ENCODE measurements around the gene EGFR. TPM values are rescaled to one million over a fixed set of nuclear protein-coding genes. Genes with fewer than 3 reads are reported as not detected.

EGFR gene
- total and polyA plus RNA-seq, 2 donors (not counting 3 experiments of a cell fraction or from before 2014, with no cell fraction given): 1.5 to 4.1 TPM

- H3K4me2 ChIP-seq (ENCODE audit: insufficient read depth, low read length): no peak overlapping the region
- FAIRE-seq: no peak
- no peaks in the 10 kb centered on the region for H3K9me3 ChIP-seq (replicated peaks; ENCODE audit: control insufficient read depth, insufficient read depth, low read length)
- no peaks in the 10 kb centered on the region for H3K9me1 ChIP-seq (replicated peaks; ENCODE audit: control insufficient read depth, extremely low read depth, insufficient read depth, low read length)
- intact Hi-C loops (cut with micrococcal nuclease) (no loop called here), dilution Hi-C loops (cut with MboI; ENCODE audit: extremely low pct_ligation_motif_present, low sequenced_read_pairs) (no loop called here)
- peaks cover 3% of the 10 kb centered on the region for H3K4me1 ChIP-seq (ENCODE audit: control insufficient read depth, extremely low read depth, insufficient read depth, low read length)
- H2AFZ ChIP-seq (ENCODE audit: low read depth, low read length): no peak overlapping the region
- no TSS peak for BruUV-seq (replicated peaks)
- H3K9ac ChIP-seq (replicated peaks; ENCODE audit: extremely low read depth, insufficient read depth, low read length): no peak overlapping the region
- ChIA-PET CTCF (interaction anchor here (0.6 to 1.9 kb wide), 2 partner anchors 31 to 78 kb away, joined by 3 to 6 read pairs; no protein-coding TSS in a partner anchor), POLR2A (no interaction called here)
- no peaks in the 10 kb centered on the region for H4K20me1 ChIP-seq (replicated peaks; ENCODE audit: control insufficient read depth, extremely low read depth, insufficient read depth, low read length)
- DNase-seq (ENCODE audit: low read depth, low spot score): no peak
- no peak overlapping the region for H3K27ac ChIP-seq (ENCODE audit: insufficient read depth, low read depth, low read length)
- no peak overlapping the region for H3K4me3 ChIP-seq (replicated peaks in 1 of 3; ENCODE audit: insufficient read depth in 1 of 3, low read depth in 1 of 3, low read length in 3 of 3)
- H3K36me3 ChIP-seq (ENCODE audit: control insufficient read depth in 2 of 2, extremely low read depth in 1 of 2, insufficient read depth in 2 of 2, low read length in 2 of 2): no peaks in the 10 kb centered on the region
- no peaks in the 10 kb centered on the region for H3K27me3 ChIP-seq (ENCODE audit: control insufficient read depth in 2 of 2, insufficient read depth in 2 of 2, low read length in 2 of 2)
- TF ChIP-seq, protein P1, sequence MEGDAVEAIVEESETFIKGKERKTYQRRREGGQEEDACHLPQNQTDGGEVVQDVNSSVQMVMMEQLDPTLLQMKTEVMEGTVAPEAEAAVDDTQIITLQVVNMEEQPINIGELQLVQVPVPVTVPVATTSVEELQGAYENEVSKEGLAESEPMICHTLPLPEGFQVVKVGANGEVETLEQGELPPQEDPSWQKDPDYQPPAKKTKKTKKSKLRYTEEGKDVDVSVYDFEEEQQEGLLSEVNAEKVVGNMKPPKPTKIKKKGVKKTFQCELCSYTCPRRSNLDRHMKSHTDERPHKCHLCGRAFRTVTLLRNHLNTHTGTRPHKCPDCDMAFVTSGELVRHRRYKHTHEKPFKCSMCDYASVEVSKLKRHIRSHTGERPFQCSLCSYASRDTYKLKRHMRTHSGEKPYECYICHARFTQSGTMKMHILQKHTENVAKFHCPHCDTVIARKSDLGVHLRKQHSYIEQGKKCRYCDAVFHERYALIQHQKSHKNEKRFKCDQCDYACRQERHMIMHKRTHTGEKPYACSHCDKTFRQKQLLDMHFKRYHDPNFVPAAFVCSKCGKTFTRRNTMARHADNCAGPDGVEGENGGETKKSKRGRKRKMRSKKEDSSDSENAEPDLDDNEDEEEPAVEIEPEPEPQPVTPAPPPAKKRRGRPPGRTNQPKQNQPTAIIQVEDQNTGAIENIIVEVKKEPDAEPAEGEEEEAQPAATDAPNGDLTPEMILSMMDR (IDR thresholded peaks at IDR 0.05; ENCODE audit: extremely low read depth in 1 of 2, insufficient read depth in 1 of 2, low read depth in 1 of 2, low read length in 2 of 2): no peak
- H3K79me2 ChIP-seq (ENCODE audit: control insufficient read depth, insufficient read depth, low read length): no peaks in the 10 kb centered on the region
These were observed 158.9 kb downstream of the EGFR start for GRCh38 chr7:55177589-55178261.

DNA sequence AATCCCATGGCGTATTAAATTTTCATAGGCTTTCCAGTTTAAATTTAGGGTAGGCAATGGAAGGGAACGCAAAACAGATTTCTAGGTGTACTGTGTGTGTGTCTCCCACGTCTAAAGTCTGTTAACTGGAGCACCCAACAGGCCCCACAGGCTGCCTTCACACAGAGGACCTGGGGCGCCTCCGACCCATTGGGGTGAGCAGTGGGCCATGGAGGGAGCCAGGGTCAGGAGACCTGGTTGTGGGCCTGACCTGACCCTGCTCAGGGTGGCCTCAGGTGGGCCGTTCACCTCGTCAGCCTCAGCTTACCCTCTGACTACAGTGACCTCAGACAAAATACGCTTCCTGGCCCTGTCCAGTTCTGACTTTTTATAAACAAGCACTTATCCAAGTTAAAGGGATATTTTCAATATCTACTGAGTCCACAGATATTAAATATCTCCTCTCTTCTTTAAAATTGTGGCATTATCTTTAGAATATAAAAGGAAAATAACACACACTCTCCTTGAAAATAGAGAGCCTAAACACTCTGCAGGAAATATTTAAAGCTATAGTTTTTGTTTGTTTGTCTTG, 159.6 kb downstream of the EGFR start:
- BruUV-seq (replicated peaks): no TSS peak
- DNase-seq (ENCODE audit: low read depth, low spot score) (no peak), FAIRE-seq (no peak)
- Histone ChIP-seq H3K9me3 (replicated peaks; ENCODE audit: control insufficient read depth, insufficient read depth, low read length) (no peaks in the 10 kb centered on the region), H3K27ac (ENCODE audit: insufficient read depth, low read depth, low read length) (no peak overlapping the region), H3K9me1 (replicated peaks; ENCODE audit: control insufficient read depth, extremely low read depth, insufficient read depth, low read length) (no peaks in the 10 kb centered on the region), H2AFZ (ENCODE audit: low read depth, low read length) (no peak overlapping the region), H3K79me2 (ENCODE audit: control insufficient read depth, insufficient read depth, low read length) (no peaks in the 10 kb centered on the region), H4K20me1 (replicated peaks; ENCODE audit: control insufficient read depth, extremely low read depth, insufficient read depth, low read length) (no peaks in the 10 kb centered on the region), H3K9ac (replicated peaks; ENCODE audit: extremely low read depth, insufficient read depth, low read length) (no peak overlapping the region), H3K27me3 (ENCODE audit: control insufficient read depth in 2 of 2, insufficient read depth in 2 of 2, low read length in 2 of 2) (no peaks in the 10 kb centered on the region), H3K36me3 (ENCODE audit: control insufficient read depth in 2 of 2, extremely low read depth in 1 of 2, insufficient read depth in 2 of 2, low read length in 2 of 2) (no peaks in the 10 kb centered on the region), H3K4me2 (ENCODE audit: insufficient read depth, low read length) (no peak overlapping the region), H3K4me3 (replicated peaks in 1 of 3; ENCODE audit: insufficient read depth in 1 of 3, low read depth in 1 of 3, low read length in 3 of 3) (no peak overlapping the region), H3K4me1 (ENCODE audit: control insufficient read depth, extremely low read depth, insufficient read depth, low read length) (peaks cover 3% of the 10 kb centered on the region)
- no peak for TF ChIP-seq FOS (IDR thresholded peaks at IDR 0.05; ENCODE audit: borderline replicate concordance, insufficient read depth, low read length)
- TF ChIP-seq GATA2 (IDR thresholded peaks at IDR 0.05; ENCODE audit: insufficient read depth, insufficient read length, low read depth, low read length): no peak
- TF ChIP-seq EZH2 (IDR thresholded peaks at IDR 0.05; ENCODE audit: borderline replicate concordance, low read depth, low read length, severe bottlenecking): no peak
- TF ChIP-seq MYC (IDR thresholded peaks at IDR 0.05; ENCODE audit: low read depth, low read length): no peak
- no peak for TF ChIP-seq JUN (IDR thresholded peaks at IDR 0.05; ENCODE audit: borderline replicate concordance, insufficient read depth, insufficient read length, low read depth)
- TF ChIP-seq POLR2AphosphoS5 (IDR thresholded peaks at IDR 0.05; ENCODE audit: insufficient read depth, low read depth, low read length): no peak
- no peak for TF ChIP-seq POLR2A (IDR thresholded peaks at IDR 0.05; ENCODE audit: low read depth, low read length)
- TF ChIP-seq, protein P1 (IDR thresholded peaks at IDR 0.05; ENCODE audit: extremely low read depth in 1 of 2, insufficient read depth in 1 of 2, low read depth in 1 of 2, low read length in 2 of 2): no peak
- no peak for TF ChIP-seq MAX (IDR thresholded peaks at IDR 0.05; ENCODE audit: insufficient read depth, insufficient read length)
- dilution Hi-C loops (cut with MboI; ENCODE audit: extremely low pct_ligation_motif_present, low sequenced_read_pairs) (no loop called here), intact Hi-C loops (cut with micrococcal nuclease) (no loop called here)
- ChIA-PET POLR2A (no interaction called here), CTCF (interaction anchor here (0.6 to 1.9 kb wide), 2 partner anchors 31 to 77 kb away, joined by 3 to 6 read pairs; no protein-coding TSS in a partner anchor)

Data from endothelial cell of umbilical vein (primary cell).